OCI-LY1 (cell line): ENCODE measurements around the gene SMIM30.

ENCODE experiments used
- CTCF ChIP-seq: fragments of 200-600 bp; sonication (generic), shearing (Covaris generic); IDR thresholded peaks from 2 replicates; pipeline ENCODE4 v1.5.1; 2017; ENCODE audit warnings: mild to moderate bottlenecking, antibody characterized with exemption, low read length, moderate library complexity, mixed read lengths
- EZH2 ChIP-seq: fragments of 200-600 bp; sonication (generic), shearing (Covaris generic); IDR thresholded peaks from 2 replicates; pipeline ENCODE4 v1.8.0; 2017; ENCODE audit warnings: borderline replicate concordance, mixed run types, mild to moderate bottlenecking, antibody characterized with exemption, low read length, moderate library complexity, mixed read lengths

- no peak for TF ChIP-seq CTCF
- no peak for TF ChIP-seq EZH2
Observed at GRCh38 chr7:113085781-113086390, 32.5 kb downstream of the SMIM30 start.
